HEK293 (cell line): ENCODE results near the gene CPM.

Source experiments
- KLF1 ChIP-seq: fragments of 450-650 bp; formaldehyde crosslinking; IDR thresholded peaks from 2 replicates; pipeline ENCODE4 v1.5.1; 2016; ENCODE audit warnings: missing biosample characterization, missing genetic modification characterization
- SCRT2 ChIP-seq: fragments of 450-650 bp; formaldehyde crosslinking; IDR thresholded peaks from 2 replicates; pipeline ENCODE4 v1.5.1; 2016; ENCODE audit warnings: missing biosample characterization, missing genetic modification characterization
- ZBTB20 ChIP-seq: fragments of 450-650 bp; formaldehyde crosslinking; IDR thresholded peaks from 2 replicates; pipeline ENCODE4 v1.5.1; 2016; ENCODE audit warnings: missing biosample characterization, missing genetic modification characterization
- ZBTB48 ChIP-seq: fragments of 450-650 bp; formaldehyde crosslinking; IDR thresholded peaks from 2 replicates; pipeline ENCODE4 v1.5.1; 2016; ENCODE audit warnings: missing biosample characterization, missing genetic modification characterization
- ZNF157 ChIP-seq: fragments of 450-650 bp; formaldehyde crosslinking; IDR thresholded peaks from 2 replicates; pipeline ENCODE4 v1.5.1; 2016; ENCODE audit warnings: missing biosample characterization, missing genetic modification characterization
- ZNF175 ChIP-seq: fragments of 450-650 bp; formaldehyde crosslinking; IDR thresholded peaks from 2 replicates; pipeline ENCODE4 v1.5.1; 2016; ENCODE audit warnings: missing biosample characterization, missing genetic modification characterization
- ZNF18 ChIP-seq: fragments of 450-650 bp; formaldehyde crosslinking; IDR thresholded peaks from 2 replicates; pipeline ENCODE4 v1.5.1; 2016; ENCODE audit warnings: missing biosample characterization, missing genetic modification characterization
- ZNF221 ChIP-seq: fragments of 450-650 bp; formaldehyde crosslinking; IDR thresholded peaks from 2 replicates; pipeline ENCODE4 v1.5.1; 2017; ENCODE audit warnings: missing biosample characterization, missing genetic modification characterization, borderline replicate concordance
- ZNF350 ChIP-seq: fragments of 450-650 bp; formaldehyde crosslinking; IDR thresholded peaks from 2 replicates; pipeline ENCODE4 v1.5.0; 2017; ENCODE audit warnings: missing biosample characterization, mild to moderate bottlenecking, missing genetic modification characterization
- ZNF521 ChIP-seq: fragments of 450-650 bp; formaldehyde crosslinking; IDR thresholded peaks from 2 replicates; pipeline ENCODE4 v1.5.1; 2017; ENCODE audit warnings: missing biosample characterization, mild to moderate bottlenecking, missing genetic modification characterization
- ZNF561 ChIP-seq: fragments of 450-650 bp; IDR thresholded peaks from 2 replicates; pipeline ENCODE4 v1.5.1; 2018; ENCODE audit warnings: missing biosample characterization, missing genetic modification characterization, borderline replicate concordance
- ZNF610 ChIP-seq: fragments of 450-650 bp; formaldehyde crosslinking; IDR thresholded peaks from 2 replicates; pipeline ENCODE4 v1.5.1; 2016; ENCODE audit warnings: missing biosample characterization, missing genetic modification characterization, borderline replicate concordance
- ZNF664 ChIP-seq: fragments of 450-650 bp; formaldehyde crosslinking; IDR thresholded peaks from 2 replicates; pipeline ENCODE4 v1.5.1; 2016; ENCODE audit warnings: missing biosample characterization, missing genetic modification characterization
- ZNF777 ChIP-seq: fragments of 450-650 bp; formaldehyde crosslinking; IDR thresholded peaks from 2 replicates; pipeline ENCODE4 v1.5.1; 2017; ENCODE audit warnings: missing biosample characterization, missing genetic modification characterization, borderline replicate concordance
- ZNF791 ChIP-seq: fragments of 450-650 bp; formaldehyde crosslinking; IDR thresholded peaks from 2 replicates; pipeline ENCODE4 v1.5.1; 2016; ENCODE audit warnings: missing biosample characterization, missing genetic modification characterization
- ZSCAN4 ChIP-seq: fragments of 450-650 bp; formaldehyde crosslinking; IDR thresholded peaks from 2 replicates; pipeline ENCODE4 v1.5.1; 2017; ENCODE audit warnings: missing biosample characterization, missing genetic modification characterization
- TF ChIP-seq, protein P1 (sequence below): fragments of 450-650 bp; formaldehyde crosslinking; IDR thresholded peaks from 2 replicates; pipeline ENCODE4 v1.5.1; 2016; ENCODE audit warnings: missing biosample characterization, missing genetic modification characterization
- TF ChIP-seq, protein P2 (sequence below): fragments of 450-650 bp; formaldehyde crosslinking; IDR thresholded peaks from 2 replicates; pipeline ENCODE4 v1.5.1; 2016; ENCODE audit warnings: missing biosample characterization, missing genetic modification characterization, borderline replicate concordance
- TF ChIP-seq, protein P3 (sequence below): fragments of 450-650 bp; formaldehyde crosslinking; IDR thresholded peaks from 2 replicates; pipeline ENCODE4 v1.5.1; 2017; ENCODE audit warnings: missing biosample characterization, missing genetic modification characterization
- TF ChIP-seq, protein P4 (sequence below): fragments of 450-650 bp; formaldehyde crosslinking; conservative IDR thresholded peaks from 2 replicates; pipeline ENCODE4 v1.5.1; 2016; ENCODE audit warnings: low read depth, missing biosample characterization, missing genetic modification characterization

The CPM gene

DNA sequence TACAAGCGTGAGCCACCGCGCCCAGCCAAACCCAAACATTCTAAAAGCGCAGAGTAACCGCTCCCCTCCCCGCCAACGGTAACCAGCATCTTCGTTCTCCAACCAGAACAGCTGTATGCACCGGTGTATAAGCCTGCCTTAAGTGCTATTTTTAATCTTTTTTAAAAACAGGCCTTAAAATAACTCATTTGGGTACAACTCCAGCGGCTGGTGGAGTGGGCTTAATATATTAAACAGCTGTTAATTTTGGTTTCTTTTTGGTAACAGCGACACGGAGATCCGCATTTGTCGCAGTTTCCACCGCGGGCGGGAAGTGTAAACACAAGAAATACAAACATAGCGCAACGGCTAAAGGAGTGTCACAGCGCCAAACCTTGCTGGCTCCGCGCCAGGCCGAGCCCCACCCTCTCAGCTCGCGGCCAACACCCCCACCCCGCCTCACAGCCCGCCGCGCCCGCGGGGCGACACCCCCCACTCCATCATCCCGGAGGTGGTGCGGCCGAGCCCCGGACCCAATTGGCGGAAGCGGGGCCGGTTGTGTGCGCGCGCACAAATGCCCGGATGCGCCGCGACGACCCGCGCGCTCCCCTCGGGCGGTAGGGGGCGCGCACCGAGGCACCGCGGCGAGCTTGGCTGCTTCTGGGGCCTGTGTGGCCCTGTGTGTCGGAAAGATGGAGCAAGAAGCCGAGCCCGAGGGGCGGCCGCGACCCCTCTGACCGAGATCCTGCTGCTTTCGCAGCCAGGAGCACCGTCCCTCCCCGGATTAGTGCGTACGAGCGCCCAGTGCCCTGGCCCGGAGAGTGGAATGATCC lies 125.2 kb downstream of the CPM start, which contains the start of gene MDM2 (continued):
- 0 out of 2 replicates have a peak, but pooled peaks have one; percentile 64 for TF ChIP-seq ZBTB48
- no peak for TF ChIP-seq ZNF157
- no peak for TF ChIP-seq SCRT2 (tag by site-specific recombination)
- peak; percentile 26; the same call in 1 of the 2 replicates for TF ChIP-seq ZNF777 (tag by site-specific recombination)
- TF ChIP-seq, protein P1, sequence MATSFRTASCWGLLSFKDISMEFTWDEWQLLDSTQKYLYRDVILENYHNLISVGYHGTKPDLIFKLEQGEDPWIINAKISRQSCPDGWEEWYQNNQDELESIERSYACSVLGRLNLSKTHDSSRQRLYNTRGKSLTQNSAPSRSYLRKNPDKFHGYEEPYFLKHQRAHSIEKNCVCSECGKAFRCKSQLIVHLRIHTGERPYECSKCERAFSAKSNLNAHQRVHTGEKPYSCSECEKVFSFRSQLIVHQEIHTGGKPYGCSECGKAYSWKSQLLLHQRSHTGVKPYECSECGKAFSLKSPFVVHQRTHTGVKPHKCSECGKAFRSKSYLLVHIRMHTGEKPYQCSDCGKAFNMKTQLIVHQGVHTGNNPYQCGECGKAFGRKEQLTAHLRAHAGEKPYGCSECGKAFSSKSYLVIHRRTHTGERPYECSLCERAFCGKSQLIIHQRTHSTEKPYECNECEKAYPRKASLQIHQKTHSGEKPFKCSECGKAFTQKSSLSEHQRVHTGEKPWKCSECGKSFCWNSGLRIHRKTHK: no peak
- TF ChIP-seq, protein P2, sequence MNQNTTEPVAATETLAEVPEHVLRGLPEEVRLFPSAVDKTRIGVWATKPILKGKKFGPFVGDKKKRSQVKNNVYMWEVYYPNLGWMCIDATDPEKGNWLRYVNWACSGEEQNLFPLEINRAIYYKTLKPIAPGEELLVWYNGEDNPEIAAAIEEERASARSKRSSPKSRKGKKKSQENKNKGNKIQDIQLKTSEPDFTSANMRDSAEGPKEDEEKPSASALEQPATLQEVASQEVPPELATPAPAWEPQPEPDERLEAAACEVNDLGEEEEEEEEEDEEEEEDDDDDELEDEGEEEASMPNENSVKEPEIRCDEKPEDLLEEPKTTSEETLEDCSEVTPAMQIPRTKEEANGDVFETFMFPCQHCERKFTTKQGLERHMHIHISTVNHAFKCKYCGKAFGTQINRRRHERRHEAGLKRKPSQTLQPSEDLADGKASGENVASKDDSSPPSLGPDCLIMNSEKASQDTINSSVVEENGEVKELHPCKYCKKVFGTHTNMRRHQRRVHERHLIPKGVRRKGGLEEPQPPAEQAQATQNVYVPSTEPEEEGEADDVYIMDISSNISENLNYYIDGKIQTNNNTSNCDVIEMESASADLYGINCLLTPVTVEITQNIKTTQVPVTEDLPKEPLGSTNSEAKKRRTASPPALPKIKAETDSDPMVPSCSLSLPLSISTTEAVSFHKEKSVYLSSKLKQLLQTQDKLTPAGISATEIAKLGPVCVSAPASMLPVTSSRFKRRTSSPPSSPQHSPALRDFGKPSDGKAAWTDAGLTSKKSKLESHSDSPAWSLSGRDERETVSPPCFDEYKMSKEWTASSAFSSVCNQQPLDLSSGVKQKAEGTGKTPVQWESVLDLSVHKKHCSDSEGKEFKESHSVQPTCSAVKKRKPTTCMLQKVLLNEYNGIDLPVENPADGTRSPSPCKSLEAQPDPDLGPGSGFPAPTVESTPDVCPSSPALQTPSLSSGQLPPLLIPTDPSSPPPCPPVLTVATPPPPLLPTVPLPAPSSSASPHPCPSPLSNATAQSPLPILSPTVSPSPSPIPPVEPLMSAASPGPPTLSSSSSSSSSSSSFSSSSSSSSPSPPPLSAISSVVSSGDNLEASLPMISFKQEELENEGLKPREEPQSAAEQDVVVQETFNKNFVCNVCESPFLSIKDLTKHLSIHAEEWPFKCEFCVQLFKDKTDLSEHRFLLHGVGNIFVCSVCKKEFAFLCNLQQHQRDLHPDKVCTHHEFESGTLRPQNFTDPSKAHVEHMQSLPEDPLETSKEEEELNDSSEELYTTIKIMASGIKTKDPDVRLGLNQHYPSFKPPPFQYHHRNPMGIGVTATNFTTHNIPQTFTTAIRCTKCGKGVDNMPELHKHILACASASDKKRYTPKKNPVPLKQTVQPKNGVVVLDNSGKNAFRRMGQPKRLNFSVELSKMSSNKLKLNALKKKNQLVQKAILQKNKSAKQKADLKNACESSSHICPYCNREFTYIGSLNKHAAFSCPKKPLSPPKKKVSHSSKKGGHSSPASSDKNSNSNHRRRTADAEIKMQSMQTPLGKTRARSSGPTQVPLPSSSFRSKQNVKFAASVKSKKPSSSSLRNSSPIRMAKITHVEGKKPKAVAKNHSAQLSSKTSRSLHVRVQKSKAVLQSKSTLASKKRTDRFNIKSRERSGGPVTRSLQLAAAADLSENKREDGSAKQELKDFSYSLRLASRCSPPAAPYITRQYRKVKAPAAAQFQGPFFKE (tag by site-specific recombination): no peak
- no peak for TF ChIP-seq ZNF521 (tag by site-specific recombination)
- no peak for TF ChIP-seq ZNF175 (tag by site-specific recombination)
- no peak for TF ChIP-seq ZNF221 (tag by site-specific recombination)
- TF ChIP-seq ZNF561: peak; percentile 82
- no peak; the same call in none of the 2 replicates for TF ChIP-seq ZBTB20
- no peak for TF ChIP-seq ZNF664
- TF ChIP-seq ZNF350 (tag by site-specific recombination): no peak
- no peak for TF ChIP-seq ZSCAN4 (tag by site-specific recombination)
- TF ChIP-seq ZNF791 (tag by site-specific recombination): no peak
- TF ChIP-seq, protein P3, sequence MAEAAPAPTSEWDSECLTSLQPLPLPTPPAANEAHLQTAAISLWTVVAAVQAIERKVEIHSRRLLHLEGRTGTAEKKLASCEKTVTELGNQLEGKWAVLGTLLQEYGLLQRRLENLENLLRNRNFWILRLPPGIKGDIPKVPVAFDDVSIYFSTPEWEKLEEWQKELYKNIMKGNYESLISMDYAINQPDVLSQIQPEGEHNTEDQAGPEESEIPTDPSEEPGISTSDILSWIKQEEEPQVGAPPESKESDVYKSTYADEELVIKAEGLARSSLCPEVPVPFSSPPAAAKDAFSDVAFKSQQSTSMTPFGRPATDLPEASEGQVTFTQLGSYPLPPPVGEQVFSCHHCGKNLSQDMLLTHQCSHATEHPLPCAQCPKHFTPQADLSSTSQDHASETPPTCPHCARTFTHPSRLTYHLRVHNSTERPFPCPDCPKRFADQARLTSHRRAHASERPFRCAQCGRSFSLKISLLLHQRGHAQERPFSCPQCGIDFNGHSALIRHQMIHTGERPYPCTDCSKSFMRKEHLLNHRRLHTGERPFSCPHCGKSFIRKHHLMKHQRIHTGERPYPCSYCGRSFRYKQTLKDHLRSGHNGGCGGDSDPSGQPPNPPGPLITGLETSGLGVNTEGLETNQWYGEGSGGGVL (tag by site-specific recombination): peak; percentile 79; the same call in 1 of the 2 replicates
- peak; percentile 20; the same call in 1 of the 2 replicates for TF ChIP-seq ZNF610 (tag by site-specific recombination)
- TF ChIP-seq KLF1: peak; percentile 87
- TF ChIP-seq, protein P4, sequence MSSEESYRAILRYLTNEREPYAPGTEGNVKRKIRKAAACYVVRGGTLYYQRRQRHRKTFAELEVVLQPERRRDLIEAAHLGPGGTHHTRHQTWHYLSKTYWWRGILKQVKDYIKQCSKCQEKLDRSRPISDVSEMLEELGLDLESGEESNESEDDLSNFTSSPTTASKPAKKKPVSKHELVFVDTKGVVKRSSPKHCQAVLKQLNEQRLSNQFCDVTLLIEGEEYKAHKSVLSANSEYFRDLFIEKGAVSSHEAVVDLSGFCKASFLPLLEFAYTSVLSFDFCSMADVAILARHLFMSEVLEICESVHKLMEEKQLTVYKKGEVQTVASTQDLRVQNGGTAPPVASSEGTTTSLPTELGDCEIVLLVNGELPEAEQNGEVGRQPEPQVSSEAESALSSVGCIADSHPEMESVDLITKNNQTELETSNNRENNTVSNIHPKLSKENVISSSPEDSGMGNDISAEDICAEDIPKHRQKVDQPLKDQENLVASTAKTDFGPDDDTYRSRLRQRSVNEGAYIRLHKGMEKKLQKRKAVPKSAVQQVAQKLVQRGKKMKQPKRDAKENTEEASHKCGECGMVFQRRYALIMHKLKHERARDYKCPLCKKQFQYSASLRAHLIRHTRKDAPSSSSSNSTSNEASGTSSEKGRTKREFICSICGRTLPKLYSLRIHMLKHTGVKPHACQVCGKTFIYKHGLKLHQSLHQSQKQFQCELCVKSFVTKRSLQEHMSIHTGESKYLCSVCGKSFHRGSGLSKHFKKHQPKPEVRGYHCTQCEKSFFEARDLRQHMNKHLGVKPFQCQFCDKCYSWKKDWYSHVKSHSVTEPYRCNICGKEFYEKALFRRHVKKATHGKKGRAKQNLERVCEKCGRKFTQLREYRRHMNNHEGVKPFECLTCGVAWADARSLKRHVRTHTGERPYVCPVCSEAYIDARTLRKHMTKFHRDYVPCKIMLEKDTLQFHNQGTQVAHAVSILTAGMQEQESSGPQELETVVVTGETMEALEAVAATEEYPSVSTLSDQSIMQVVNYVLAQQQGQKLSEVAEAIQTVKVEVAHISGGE (tag by site-specific recombination): peak; percentile 84
- peak; percentile 25; the same call in 1 of the 2 replicates for TF ChIP-seq ZNF18
